Measurements from ENCODE around the gene SOCS4.
"Not testable (repeated sequence)": the region's sequence is repeated elsewhere in the genome, so short reads cannot be mapped to it uniquely, and the experiment has no call there.

The SOCS4 gene

DNA sequence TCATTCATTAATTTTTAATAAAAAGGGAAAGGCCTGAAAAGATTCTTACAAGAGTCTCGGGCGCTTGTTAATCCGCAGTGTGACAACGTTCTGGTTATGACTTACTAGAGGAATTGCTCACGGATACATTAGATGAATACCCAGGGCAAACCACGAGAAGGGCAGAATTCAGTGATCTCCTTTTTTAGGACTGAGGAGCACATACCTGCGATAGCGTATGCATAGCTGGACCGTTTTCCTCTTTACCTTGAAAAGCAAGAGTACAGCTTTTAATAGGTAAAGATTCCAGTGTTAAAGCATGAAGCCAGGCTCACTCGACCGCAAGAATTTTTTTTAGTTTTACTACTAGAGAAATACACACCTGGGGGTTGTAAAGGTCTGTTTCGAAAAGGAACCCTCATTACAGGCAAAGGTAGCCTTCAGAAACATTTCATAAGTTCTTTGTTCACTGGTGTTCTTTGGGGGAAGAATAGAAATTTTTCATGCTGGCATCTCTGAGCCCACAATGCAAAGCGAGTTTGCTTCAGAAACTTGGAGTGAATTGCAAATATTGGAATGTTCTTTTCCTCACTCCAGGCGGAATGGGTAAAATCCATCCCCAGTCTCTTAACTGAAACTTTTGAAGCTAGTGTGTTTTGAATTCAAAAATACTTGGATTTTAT lies 25.4 kb downstream of the SOCS4 start:
- no peak for DNase-seq

DNA sequence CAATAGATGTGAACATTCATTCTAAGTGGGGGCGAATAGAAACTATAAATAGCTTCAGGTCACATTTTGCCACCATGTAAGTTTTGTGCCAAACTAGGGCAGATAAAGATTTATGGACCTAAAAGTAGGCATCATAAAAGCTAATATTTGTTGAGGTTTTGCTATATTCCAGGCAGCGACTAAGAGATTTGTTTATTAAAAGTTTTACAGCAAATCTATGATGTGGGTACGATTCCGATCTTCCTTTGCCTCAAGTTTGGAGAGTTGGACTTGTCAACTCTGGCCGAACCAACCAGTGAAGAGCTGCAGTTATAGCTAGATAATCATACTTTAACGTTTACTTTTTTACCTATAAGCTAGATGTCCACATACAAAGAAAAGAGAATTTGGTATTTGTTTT lies 26.0 kb downstream of the SOCS4 start:
- no peak for DNase-seq

DNA sequence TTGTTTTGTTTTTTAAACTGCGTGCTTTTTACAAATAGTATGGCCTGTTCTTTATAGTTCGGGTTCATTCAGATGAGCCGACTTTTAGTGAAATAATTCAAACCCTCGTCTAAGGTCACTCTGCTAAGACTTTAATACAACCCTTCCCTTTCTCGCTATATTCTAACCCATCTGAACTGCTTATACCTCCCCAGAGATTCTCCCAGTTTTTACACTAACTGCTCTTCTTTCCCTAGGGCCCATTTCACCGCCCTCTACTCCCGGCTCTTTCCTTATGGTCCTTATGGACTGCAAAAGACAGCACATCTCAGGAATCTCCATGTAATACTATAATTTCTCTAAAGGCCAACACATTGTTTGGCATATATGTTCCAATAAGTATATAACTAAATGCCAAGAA lies 26.5 kb downstream of the SOCS4 start:
- DNase-seq = no peak

DNA sequence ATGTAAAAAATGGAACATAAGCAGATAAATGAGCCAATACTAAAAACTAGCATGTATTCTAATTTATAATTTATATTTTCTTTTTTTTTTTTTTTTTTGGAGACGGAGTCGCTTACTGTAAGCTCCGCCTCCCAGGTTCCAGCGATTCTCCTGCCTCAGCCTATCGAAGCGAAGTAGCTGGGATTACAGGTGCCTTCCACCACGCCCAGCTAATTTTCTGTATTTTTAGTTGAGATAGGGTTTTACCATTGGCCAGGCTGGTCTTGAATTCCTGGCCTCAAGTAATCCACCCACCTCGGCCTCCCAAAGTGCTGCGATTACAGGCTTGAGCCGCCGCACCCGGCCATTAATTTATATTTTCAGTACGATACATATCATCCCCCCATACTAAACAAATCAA lies 27.1 kb downstream of the SOCS4 start:
- DNase-seq = no peak

DNA sequence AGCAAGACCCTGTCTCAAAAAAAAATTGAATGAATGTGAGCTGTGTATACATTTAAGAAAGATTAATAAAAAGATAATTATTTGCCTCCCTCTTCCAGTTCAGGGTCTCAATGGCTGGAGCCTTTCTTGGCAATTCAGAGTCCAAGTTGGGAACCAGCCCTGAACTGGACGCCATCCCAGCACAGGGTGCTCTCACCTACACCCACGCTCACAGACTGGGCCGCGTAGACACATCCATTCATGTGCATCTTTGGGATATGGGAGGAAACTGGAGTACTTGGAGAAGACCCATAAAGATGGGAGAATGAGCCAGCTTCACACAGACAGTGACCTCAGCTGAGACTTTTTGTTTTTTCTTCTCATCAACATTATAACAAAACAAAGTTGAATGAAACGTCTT lies 30.9 kb downstream of the SOCS4 start:
- DNase-seq = no peak

DNA sequence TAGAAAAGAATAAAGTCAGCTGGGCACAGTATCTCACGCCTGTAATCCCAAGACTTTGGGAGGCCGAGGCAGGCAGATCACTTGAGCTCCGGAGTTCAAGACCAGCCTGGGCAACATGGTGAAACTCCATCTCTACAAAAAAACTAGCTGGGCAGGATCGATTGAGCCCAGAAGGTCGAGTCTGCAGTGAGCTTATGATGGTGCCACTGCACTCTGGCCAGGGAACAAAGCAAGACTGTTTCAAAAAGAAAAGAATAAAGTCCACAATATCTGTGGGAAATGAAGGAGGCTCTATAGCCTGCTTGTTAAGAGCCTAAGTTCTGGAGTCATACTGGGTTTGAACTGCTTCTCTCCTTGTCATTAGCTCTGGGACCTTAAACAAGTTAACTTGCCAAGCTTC lies 32.3 kb downstream of the SOCS4 start:
- no peak for DNase-seq

DNA sequence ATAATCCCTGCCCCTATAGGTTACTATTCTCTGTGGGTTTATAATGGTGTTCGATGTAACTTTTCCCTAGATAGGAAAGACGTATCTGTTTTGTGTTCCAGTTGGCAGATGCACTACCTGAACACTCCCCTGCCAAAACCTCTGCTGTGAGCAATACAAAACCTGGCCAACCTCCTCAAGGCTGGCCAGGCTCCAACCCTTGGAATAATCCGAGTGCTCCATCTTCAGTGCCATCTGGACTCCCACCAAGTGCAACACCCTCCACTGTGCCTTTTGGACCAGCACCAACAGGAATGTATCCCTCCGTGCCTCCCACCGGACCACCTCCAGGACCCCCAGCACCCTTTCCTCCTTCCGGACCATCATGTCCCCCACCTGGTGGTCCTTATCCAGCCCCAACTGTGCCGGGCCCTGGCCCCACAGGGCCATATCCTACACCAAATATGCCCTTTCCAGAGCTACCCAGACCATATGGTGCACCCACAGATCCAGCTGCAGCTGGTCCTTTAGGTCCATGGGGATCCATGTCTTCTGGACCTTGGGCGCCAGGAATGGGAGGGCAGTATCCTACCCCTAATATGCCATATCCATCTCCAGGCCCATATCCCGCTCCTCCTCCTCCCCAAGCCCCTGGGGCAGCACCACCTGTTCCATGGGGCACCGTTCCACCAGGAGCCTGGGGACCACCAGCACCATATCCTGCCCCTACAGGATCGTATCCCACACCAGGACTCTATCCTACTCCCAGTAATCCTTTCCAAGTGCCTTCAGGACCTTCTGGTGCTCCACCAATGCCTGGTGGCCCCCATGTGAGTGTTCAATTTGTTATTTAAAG lies 35.7 kb downstream of the SOCS4 start:
- DNase-seq = no peak

DNA sequence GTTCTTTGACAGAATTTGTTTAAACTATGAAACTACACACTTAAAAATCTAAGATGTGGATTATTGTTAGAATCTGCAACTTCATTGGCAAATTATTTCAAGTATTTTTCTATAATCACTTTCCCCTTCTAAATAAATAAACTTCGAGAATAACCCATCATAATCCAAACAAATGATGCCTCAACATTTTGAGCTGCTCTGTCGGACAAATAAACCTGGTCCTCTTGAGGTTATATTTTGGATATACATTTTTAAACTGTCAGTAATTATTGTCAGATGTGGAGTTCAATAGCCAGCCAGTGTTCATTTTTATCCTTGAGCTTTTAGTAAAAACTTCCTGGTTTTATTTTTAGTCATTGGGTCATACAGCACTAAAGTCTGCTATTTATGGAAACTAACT lies 37.9 kb downstream of the SOCS4 start:
- DNase-seq = not testable (repeated sequence)

DNA sequence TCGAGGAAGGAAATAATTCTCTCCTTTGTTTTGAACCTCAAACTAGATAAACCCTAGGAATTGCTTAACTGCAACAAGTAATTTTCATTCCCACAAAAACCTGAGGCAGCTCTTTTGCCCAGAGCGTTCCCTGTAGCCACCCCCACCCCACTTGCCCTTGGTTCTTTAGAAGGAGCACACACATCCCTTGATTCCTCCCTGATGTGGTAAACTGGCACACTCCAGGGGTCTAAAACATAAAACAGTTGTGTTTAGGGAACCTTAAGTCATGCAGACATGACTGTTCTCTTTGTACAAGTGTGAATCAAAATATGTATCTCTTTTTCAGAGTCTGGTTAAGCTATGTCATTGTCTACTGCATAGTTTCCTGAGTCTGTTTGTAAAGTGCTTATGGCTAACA lies 38.4 kb downstream of the SOCS4 start:
- DNase-seq = no peak

DNA sequence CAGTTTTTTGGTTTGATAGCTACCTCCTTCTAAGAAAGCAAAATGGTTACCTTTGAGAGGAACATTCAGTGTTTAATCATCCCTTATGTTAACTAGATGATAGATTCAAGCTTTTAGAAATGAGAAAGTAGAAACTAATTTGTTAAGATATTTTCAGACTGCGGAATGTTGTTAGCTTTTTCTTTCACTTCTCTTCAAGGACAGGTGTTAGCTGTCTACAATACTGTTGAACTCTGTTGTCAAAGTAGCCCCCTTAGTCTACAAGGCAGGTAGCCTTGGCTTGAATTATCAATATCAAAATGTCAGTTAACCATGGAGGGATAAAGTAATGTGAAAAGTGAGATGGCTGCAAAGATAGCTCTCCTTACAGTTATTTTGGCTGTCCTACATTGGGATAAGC lies 39.2 kb downstream of the SOCS4 start:
- DNase-seq = no peak

DNA sequence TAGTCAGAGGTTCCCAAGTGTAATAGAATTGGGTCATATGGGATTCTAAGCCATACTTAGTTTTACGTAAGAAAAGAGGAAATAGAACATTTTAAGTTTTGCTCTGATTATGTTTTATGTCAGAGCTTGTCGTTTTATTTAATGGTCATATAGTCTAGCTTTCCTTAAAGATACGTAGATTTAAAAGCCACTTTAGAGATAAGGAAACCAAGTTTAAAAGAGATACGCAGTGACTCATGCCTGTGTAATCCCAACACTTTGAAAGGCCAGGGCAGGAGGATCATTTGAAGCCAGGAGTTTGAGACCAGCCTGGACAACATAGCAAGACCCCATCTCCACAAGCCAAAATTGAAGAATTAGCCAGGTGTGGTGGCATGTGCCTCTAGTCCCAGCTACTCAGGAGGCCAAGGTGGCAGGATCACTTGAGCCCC lies 44.0 kb downstream of the SOCS4 start:
- no peak for DNase-seq

DNA sequence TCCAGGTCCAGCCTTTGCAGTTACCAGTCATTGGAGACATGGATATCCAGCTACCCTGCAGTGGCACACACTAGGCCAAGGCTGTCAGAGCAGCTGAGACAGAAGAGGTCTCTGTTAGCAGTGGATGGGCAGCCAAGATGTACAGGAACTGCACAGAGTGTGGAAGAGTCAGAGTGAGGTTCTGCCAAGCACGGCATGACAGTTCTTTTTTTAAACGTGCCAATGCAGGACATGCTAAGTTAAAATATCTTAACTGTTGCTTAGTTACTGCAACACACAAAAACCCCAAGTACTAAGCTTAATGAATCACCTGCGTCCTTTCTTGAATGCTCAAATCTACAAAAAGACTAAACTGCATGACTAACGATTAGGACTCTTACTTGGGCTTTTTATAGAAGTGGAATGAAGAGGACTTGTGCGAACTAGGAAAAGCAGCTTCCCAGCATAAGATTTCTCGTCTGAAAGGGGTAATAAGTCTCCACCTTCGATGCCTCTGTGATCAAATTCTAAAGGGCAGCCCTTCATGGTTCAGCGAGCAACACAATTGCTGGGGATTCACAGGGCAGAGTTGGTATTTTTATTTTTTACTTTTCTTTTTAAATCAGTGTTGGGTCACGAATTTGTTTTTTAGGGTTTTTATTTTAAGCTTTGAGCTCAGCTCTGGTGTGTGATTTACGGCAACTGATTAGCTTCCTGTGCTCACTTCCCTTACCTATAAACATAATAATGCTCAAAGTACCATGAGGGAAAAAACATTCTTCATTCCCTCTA lies 45.0 kb downstream of the SOCS4 start:
- DNase-seq = no peak

DNA sequence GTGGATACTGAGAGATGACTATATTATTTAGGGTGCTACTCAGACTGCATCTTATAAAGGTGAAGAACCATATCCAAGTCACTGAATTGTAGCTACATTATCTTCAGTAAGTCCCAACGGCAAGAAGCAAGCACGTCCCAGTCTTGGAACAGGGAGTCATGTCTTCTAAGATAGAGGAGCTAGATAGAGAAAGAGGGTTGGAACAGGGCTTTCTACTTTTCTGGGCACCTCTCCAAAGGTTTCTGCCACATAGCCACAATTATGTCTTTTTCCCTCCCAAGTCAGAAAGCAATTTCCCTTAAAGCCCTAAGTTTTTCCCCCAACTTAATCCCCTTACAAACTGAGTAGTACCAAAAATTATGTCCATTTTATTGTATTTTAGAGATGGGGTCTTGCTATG lies 46.8 kb downstream of the SOCS4 start:
- no peak for DNase-seq

DNA sequence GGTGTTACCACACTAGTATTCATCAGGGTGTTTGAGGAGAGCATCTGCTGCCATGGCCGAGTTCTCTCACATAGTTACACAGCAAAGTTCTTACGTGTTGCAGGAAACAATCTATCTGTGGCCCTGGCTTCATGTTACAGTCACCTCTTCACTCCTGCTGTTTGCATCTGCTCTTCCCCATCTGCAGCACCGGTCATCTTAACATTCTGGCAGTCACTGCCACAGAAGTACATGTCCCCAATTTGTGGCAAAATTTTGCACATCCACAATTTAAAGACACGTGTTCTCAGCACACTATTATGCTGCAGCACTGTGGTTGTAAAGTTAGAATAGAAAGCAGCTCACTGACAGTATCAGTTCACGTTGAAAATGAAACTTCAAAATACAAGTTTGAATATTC lies 47.6 kb downstream of the SOCS4 start:
- DNase-seq = no peak

DNA sequence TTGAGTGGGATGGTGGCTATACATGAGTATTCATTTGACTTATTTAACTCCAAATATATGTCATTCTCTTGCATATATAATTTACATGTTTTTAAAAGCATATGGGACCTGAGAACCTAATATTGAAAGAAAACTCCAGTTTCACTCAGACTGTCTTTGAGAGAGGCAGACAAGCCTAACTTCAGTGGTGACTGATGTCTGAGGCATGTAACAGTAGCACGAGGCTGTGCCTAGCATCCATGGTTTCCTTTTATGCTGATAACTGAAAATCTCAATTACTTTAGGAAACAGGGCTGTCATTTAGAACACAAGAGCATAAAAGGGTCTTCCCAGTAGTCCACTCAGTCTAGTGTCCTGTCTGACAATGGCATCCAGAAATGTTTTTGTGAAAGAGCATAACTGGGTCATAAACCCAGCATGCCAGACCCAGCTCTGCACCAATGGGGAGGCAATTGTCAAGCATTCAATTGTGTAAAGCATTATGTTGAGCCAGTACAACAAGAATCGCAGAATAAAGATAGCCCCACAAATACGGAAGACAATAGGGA lies 48.7 kb downstream of the SOCS4 start:
- DNase-seq = no peak

DNA sequence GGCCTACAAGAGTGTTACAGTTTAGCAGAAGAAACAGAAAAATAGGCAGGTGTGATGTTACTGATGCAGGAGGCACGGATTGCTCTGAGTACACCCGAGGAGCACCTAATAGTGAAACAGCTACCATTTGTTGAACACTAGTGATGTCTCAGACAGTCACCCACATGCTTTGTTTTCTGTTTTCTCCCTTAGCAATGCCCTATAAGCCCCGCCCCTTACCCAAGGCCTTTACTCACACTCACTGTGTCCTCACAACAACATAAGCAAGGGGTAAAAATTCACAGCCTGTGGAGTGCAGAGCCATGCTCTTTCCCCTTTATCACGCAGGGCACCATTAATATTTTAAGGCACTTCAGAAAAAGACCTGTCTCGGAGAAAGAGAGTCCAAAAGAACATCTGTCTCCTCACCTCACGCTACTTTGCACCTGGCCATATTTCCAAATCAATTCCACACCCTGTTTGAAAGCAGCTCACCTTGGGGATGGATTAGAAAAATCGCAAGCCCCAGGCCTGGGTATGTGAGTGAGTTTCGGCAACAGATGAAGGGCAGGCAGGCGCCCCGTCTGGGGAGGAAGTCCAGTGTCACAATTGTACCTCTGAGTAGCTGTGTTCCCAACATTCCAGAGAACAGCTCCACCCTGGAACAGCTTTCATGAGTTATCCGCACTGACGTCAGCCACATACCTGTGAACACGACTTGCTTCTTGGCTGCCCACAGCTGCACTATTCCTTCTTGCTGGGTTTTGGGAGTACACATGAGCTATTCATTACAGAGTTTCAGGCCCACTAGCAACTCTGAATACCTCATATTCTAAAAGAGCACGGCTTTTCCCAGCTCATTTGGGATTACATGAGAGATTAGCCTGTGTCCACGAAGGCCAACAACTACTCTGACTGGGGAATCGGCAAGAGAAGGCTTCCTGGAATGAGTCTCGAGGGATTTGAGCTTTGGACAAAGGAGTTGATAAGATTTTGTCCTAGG lies 50.4 kb downstream of the SOCS4 start:
- peak; percentile 83 for DNase-seq

DNA sequence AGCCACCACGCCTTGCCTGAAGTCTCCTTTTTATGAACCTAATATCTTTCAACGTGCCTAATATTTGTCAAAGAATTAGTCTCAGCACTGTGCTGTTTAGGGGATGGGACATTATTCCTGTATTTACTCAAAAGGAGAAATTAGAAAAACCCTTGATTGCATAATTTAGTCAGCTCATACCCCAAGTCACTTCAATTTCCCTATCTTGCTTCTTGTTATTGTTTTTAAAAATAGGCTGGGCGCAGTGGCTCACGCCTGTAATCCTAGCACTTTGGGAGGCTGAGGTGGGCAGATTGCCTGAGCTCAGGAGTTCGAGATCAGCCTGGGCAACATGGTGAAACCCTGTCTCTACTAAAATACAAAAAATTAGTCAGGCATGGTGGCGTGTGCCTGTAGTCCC lies 52.9 kb downstream of the SOCS4 start:
- DNase-seq = not testable (repeated sequence)

DNA sequence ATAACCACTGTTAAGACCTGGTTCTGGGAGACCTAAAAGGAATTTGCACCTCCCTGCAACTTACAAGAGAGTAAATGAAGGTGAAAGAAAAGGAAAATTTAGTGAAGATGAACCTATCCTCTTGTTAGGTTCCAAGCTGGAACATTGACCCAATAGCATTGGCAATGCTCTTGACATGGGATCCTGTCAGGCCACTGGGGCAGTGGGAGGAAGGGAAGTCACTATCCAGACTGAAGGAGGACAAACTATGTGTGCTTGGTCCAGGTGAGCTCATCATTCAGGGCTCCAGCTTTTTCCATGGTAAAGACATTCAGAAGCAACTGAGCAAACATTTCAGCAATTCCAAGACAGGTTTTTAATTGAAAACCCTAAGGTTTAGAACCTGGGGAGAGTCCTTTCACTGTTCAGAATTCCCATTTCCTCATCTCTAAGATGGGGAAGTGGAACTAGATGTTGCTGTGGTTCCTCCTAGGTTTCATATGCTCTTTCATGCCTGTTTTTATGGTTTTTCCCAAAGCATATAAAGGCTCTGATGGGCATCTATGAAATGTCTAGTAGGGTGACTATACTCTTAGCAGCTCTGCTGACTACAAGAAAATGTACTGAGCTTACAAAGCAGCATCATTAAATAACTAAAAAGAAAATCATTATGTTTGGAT lies 57.5 kb downstream of the SOCS4 start:
- DNase-seq = no peak

DNA sequence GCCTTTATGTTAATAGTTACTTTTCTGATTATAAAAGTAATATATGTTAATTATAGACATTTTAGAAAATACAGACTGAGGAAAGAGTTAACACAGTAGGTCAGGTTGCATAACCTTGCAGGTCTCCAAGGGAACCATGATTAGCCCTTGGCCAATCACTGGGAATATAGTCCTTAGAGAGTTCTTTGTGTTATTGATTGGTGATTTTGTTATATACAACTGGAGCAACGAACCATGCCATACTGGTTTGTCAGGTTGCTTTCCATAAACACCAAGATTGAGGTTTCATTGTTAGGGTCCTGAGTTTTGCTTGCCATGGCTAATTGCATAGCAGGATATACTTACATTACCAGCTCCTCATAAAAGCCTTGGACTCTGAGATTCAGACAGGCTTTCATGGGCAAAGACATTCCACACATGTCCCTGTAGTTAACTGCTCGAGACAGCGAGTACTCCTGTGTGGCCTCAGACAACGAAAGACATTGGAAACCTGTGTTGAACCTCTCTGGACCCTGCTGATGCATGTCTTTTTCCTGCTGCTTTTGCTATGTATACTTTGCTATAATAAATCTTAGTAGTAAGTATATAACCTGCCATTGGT lies 58.1 kb downstream of the SOCS4 start:
- no peak for DNase-seq

DNA sequence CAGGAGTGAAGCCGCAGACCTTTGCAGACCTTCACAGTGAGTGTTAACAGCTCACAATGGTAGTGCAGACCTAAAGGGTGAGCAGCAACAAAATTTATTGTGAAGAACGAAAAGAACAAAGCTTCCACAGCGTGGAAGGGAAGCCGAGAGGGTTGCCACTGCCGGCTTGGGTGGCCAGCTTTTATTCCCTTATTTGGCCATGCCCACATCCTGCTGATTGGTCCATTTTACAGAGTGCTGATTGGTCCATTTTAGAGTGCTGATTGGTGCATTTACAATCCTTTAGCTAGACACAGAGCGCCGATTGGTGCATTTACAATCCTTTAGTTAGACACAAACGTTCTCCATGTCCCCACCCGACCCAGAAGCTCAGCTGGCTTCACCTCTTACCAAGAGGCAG lies 59.9 kb downstream of the SOCS4 start:
- DNase-seq = no peak

DNA sequence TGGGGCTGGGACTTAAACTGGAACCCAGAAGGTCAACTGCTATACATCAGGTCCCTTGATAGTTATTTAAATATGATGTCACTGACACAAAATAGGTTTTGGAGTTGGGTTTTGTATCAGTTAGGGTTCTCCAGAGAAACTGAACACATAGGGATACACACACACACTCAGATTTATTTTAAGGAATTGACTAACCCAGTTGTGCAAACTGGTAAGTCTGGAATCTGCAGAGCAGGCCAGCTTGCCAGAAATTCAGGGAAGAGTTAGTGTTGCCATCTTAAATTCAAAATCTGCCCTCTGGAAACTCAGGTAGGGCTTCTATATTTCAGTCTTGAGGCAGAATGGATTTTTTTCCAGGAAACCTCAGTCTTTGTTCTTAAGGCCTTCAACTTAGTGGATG lies 61.3 kb downstream of the SOCS4 start:
- no peak for DNase-seq

All from islet precursor cell (in vitro differentiated cells).